Measurements from ENCODE around the gene LRRK2.

LRRK2 gene

DNA sequence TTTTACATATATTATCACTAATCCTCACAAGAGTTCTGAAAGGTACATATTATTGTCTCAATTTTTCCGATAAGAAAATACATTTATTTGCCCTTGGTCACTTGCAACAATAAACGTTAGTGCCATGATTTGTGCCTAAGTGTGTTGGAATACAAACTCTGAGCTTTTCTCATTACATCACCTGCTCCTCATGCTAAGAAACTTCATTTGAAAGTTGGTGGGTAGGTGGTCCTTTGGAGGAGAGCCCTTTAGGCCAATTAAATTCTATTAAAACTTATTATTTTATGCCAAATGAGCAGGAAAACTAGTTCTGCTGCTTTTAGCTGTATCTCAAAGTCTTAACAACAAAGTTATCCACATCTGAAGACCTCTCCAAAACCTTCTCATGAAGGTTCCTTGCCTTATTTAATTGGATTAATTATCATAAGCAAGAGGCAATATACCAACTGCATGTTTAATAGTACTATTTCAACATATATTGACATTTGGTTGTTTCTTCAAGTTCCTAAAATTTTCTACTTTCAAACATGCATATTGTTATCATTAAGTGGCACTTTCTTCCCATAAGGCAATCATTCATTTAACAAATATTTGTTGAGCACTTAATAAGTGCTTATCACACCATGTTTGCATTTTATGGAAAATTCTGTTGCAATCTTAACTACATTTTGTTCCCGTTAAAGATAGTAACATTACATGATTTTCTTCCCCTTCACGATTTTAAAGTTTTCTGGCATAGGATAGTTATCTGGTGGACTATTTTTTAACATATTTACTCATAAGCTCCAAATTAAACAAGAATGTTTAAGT is 40.1 kb upstream of the LRRK2 start:
- in situ Hi-C loops (cut with HindIII; ENCODE audit: low sequenced_read_pairs) = no loop called here
- no peak for TF ChIP-seq CTCF (IDR thresholded peaks at IDR 0.05; ENCODE audit: low read depth, low read length, missing control alignments)
- no peak overlapping the region for H3K4me3 ChIP-seq (ENCODE audit: low read depth, low read length)
- no peak for DNase-seq (ENCODE audit: low read depth)

- no peak for TF ChIP-seq CTCF (IDR thresholded peaks at IDR 0.05; ENCODE audit: low read depth, low read length, missing control alignments)
- in situ Hi-C loops (cut with HindIII; ENCODE audit: low sequenced_read_pairs) = no loop called here
- H3K4me3 ChIP-seq (ENCODE audit: low read depth, low read length) = no peak overlapping the region
- no peak for DNase-seq (ENCODE audit: low read depth)
Measured at GRCh38 chr12:40185303-40185693, 39.5 kb upstream of the LRRK2 start.

DNA sequence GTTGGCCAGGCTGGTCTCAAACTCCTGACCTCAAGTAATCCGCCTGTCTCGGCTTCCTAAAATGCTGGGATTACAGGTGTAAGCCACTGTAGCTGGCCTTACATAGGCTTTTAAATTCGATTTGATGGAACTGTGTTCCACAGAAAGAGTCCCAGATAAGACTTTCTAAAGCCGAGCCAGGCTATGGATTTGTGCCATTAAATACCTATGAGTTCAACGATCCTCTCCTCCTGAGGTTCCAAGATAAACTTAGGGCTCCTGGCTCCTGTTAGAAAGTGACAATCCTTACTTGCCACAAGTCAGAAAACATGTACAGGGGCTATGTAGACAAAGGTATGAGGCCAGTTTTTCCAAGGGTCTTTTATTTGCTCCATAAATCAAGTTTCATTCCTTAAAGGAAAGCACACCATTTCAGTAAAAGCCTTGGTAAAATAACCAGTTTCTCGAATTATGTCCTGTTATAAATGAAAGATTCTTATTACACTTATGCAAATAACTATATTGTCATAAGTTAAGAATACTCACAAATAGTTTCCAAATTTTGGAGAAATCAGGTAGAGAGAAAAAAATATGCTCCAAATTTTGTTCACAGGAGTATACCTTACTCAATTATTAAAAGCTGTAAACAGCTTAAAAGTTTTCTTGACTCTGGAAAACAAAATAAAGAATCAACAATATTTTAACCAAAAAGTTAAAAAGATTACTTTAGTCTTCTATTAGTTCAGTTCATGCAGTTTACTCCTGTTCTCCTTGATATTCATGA is 36.1 kb upstream of the LRRK2 start:
- TF ChIP-seq CTCF (IDR thresholded peaks at IDR 0.05; ENCODE audit: low read depth, low read length, missing control alignments) = no peak

DNA sequence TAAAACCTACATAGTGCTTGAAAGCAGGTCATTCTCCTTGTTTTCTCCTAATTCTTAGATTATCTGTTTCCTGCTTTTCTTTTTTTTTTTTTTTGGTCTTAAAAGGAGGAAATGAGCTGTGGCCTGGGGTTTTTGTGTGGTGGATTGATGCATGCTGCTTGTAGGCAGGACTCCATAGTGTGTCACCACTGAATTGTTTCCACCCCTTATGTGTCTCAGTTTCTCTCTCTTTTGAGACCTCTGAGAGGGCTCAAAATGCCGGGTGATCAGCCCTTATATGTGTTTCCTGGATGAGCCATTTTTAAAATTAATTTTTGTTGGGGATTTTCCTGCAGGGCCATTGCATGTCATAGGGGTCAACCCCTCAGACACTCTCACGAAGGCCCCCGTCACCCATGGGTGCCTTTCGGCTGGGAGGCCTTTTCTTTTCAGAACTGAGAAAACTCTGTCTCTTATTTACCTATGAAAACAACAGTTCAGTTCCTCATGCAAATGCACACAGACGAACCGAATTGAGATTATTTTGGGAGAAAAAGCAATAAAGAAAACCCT is 32.0 kb upstream of the LRRK2 start:
- in situ Hi-C loops (cut with HindIII; ENCODE audit: low sequenced_read_pairs) = no loop called here
- no peak for DNase-seq (ENCODE audit: low read depth)
- TF ChIP-seq CTCF (IDR thresholded peaks at IDR 0.05; ENCODE audit: low read depth, low read length, missing control alignments) = no peak
- no peak overlapping the region for H3K4me3 ChIP-seq (ENCODE audit: low read depth, low read length)

More for the DNA sequence above, 36.1 kb upstream of the LRRK2 start:
- no peak overlapping the region for H3K4me3 ChIP-seq (ENCODE audit: low read depth, low read length)
- in situ Hi-C loops (cut with HindIII; ENCODE audit: low sequenced_read_pairs) = no loop called here
- DNase-seq (ENCODE audit: low read depth) = no peak

DNA sequence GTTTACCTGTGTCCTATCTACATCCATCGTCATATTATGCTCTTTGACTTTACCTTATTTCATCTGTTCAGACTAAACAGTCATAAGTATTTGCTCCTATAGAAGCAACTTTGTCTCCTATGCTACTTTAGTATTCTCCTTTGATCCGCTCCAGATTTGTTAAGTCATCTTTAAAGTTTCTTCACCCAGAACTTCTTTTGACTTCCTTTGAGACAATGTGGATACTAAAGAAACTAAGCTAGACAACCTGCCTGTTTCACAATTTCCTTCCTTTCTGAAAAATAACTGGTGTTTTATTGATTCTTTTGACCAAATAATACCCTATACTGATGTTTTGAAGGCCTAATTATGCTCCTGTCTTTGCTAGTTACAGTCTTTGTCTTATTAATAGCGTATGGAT is 30.0 kb upstream of the LRRK2 start:
- no peak for DNase-seq (ENCODE audit: low read depth)
- in situ Hi-C loops (cut with HindIII; ENCODE audit: low sequenced_read_pairs) = no loop called here
- TF ChIP-seq CTCF (IDR thresholded peaks at IDR 0.05; ENCODE audit: low read depth, low read length, missing control alignments) = no peak
- no peak overlapping the region for H3K4me3 ChIP-seq (ENCODE audit: low read depth, low read length)

DNA sequence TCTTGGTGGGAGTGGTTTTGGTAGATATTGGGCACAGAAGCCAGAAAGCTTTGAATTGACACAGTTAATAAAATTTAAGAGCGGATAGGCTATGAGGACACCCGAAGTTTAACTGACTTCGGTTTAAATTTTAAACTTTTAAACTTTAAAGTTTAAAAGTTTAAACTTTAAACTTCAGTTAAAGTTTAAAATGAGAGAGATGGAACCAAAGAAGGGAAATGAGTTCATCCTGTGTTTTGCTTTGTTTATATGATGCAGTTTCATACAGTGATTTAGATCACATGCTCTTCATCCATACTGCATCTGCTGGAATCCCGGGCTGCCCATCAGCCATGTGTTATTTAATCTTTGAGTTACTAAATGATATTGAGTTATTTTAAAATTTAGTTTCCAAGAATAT is 27.2 kb upstream of the LRRK2 start:
- no peak for DNase-seq (ENCODE audit: low read depth)
- no peak for TF ChIP-seq CTCF (IDR thresholded peaks at IDR 0.05; ENCODE audit: low read depth, low read length, missing control alignments)
- no peak overlapping the region for H3K4me3 ChIP-seq (ENCODE audit: low read depth, low read length)
- in situ Hi-C loops (cut with HindIII; ENCODE audit: low sequenced_read_pairs) = no loop called here
